Activated CD4-positive, alpha-beta T cell treated with anti-CD3 and anti-CD28 coated beads, Interleukin-2, amount 50 U/mL, for 1 hour (primary cell): ENCODE results near the gene LKAAEAR1.

Experiments
- DNase-seq: peaks from one replicate; pipeline ENCODE4 v3.0.0-alpha.2; 2020

LKAAEAR1 gene

DNA sequence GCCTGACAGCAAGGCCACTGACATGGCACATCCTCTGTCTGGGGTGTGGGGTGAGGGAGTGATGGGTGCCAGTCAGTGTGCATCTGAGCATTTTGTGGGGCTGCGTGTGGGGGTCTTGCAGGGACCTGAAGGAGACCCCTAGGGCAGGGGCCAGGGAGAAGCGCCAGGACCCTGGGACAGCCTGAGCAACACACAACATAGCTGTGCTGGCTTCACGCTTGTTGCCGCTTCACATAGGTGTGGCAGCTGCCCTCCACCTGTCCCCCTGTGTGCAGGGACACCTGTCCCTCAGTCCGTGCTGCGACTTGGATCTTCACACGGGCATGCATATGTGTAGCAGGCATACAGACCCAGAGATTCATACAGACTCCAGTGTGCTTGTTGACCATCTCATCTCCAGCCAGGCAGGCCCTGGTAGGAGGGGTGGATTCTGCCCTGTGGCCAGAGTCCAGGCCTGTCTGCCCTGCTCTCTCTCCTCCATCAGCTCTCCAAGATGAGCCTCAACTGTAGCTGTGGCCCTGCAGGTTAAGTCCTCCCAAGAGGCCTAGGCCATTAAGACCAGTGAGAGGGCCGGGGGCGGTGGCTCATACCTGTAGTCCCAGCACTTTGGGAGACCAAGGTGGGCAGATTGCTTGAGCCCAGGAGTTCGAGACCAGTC, 26.3 kb upstream of the LKAAEAR1 start:
- no peak for DNase-seq

- DNase-seq: no peak
Measured at GRCh38 chr20:64109831-64110391, 25.7 kb upstream of the LKAAEAR1 start.

- no peak for DNase-seq
Measured at GRCh38 chr20:64108731-64109681, 24.8 kb upstream of the LKAAEAR1 start.

- no peak for DNase-seq
Measured at GRCh38 chr20:64107736-64108457, 23.7 kb upstream of the LKAAEAR1 start.

GRCh38 chr20:64106981-64107735, 23.0 kb upstream of the LKAAEAR1 start, which contains the start of gene NPBWR2:
Gene NPBWR2, minus strand, starts transcription at chr20:64107565. Its CDS starts 734 bp downstream, at chr20:64106831.
- DNase-seq: peak; percentile 30

DNA sequence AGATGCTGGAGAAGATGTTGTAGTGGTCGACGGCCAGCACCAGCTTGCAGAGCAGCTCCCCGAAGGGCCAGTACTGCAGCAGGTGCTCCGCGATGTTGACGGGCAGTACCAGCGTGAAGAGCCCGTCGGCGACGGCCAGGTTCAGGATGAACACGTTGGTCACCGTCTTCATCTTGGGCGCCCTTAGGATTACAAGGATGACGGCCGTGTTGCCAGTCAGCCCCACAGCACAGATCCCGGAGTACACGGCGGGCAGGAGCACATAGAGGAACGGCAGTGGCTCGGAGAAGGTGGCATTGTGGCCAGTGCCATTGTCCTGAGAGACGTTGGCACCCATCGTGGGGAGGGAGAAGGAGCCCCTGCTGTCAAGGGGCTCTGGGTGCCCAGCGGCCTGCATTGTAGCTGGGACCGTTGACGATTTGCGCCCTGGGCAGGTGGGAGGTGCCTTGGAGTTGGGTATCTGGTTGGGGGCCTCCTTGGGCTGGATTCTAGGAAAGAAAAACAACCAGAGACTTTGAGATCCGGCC, 22.3 kb upstream of the LKAAEAR1 start:
- no peak for DNase-seq

GRCh38 chr20:64105846-64106434, 21.7 kb upstream of the LKAAEAR1 start:
- no peak for DNase-seq

GRCh38 chr20:64104667-64105451, 20.7 kb upstream of the LKAAEAR1 start:
- no peak for DNase-seq

- DNase-seq: no peak
Measured at GRCh38 chr20:64103871-64104666, 19.9 kb upstream of the LKAAEAR1 start.

GRCh38 chr20:64102647-64103354, 18.6 kb upstream of the LKAAEAR1 start:
- DNase-seq: no peak

- DNase-seq: peak; percentile 72
Measured at GRCh38 chr20:64101731-64102621, 17.8 kb upstream of the LKAAEAR1 start.

DNA sequence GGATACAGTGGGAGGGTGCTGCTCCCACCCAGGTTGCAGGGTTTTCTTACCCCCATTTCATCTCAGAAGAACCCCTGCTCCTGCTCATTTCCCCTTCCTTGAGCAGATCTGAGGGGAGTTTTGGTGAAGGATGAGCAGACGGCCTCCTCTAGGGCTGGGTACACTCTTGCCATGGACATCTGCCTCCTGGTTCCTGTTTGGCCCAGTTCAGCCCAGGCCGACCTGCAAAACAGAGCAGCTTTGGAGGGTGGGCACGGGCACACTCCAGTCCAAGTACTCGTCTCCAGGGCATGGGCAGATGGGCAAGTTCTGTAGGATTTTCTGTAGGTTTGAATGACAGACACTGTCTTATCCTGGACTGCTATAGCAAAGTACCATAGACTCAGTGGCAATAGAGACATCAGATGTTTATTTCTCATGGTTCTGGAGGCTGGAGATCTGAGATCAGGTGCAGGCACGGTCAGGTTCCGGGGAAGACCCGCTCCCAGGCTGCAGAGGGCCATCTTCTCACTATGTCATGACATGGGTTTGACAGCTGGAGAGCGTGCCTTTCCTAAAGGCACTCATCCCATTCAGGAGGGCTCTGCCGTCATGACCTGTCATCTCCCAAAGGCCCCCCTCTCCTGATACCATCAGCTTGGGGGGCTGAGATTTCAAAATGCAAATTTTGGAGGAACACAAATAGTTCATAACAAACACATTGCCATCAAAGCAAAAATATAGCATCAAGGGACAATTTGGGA, 16.9 kb upstream of the LKAAEAR1 start:
- no peak for DNase-seq

DNA sequence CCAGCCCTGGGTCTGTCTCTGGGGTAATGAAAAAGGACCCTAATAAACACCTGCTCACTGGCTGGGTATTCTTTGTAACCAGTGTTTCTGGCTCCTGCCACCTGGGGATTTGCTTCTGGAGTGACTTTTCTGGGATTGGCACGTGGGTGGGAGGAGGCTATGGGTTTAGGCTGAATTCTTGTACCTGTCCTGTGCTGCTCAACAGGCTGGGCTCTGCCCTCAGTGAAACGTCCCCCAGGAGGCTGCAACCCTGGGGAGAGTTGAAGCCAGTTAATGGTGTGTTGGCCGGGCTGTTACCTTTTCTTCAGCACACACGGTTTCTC, 16.3 kb upstream of the LKAAEAR1 start:
- DNase-seq: no peak

- no peak for DNase-seq
Measured at GRCh38 chr20:64099880-64100565, 15.8 kb upstream of the LKAAEAR1 start.

DNA sequence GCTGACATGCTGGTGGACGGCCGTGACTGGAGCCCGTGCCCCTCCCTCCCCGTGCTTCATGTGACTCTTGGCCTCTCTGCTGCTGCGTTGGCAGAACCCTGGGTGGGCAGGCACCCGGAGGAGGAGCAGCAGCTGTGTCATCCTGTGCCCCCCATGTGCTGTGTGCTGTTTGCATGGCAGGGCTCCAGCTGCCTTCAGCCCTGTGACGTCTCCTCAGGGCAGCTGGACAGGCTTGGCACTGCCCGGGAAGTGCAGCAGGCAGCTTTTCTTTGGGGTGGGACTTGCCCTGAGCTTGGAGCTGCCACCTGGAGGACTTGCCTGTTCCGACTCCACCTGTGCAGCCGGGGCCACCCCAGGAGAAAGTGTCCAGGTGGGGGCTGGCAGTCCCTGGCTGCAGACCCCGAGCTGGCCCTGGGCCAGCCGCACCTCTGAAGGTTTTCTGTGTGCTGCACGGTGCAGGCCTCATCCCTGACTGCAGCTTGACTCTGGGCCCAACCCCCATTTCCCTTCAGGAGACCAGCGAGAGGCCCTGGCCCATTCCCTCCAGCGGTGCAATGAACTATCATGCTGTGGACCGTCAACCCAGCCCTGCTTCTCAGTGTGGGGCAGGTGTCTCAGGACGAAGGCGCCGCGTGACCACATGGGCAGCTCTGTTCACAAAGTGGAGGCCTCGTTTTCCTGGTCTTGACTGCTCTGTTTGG, 15.0 kb upstream of the LKAAEAR1 start:
- DNase-seq: no peak

- DNase-seq: no peak
Measured at GRCh38 chr20:64098471-64099013, 14.3 kb upstream of the LKAAEAR1 start.
